Jurkat, Clone E6-1 (cell line): ENCODE measurements around the gene POU3F4. TPM values are rescaled to one million over a fixed set of nuclear protein-coding genes. Genes with fewer than 3 reads are reported as not detected.
A peak's percentile ranks its signal among the peaks of the same experiment; 100 is the strongest.

Source experiments
- DNase-seq: peaks from one replicate; pipeline ENCODE4 v3.0.0-alpha.2; 2011; ENCODE audit warnings: low read depth, low spot score
- H3K4me3 ChIP-seq: 2 replicates; pipeline ENCODE4 v1.5.1; 2011; ENCODE audit warnings: mild to moderate bottlenecking, low read length, control low read depth, moderate library complexity
- polyA plus RNA-seq: library from polyadenylated mRNA; unstranded; fragments of >200 nt; gene quantifications from one replicate; pipeline ENCODE4 v1.2.1, GENCODE V29; 2012; ENCODE audit warnings: missing spikeins; ENCODE audit not compliant: insufficient read length, insufficient read depth

The POU3F4 gene
- polyA plus RNA-seq, result not detected

- no peak within 1 kb of the TSS for H3K4me3 ChIP-seq
- DNase-seq, result no peak
Measured at GRCh38 chrX:83508006-83508405, at the start of gene POU3F4. Gene POU3F4, plus strand, starts transcription at chrX:83508290. Its CDS starts 35 bp downstream, at chrX:83508325.

GRCh38 chrX:83469551-83469950 is 38.5 kb upstream of the POU3F4 start:
- no peak overlapping the region for H3K4me3 ChIP-seq
- peak; percentile 14 for DNase-seq

GRCh38 chrX:83495898-83496297 is 12.2 kb upstream of the POU3F4 start:
- H3K4me3 ChIP-seq, result no peak overlapping the region
- DNase-seq, result no peak

- H3K4me3 ChIP-seq, result no peak overlapping the region
- no peak for DNase-seq
Measured at GRCh38 chrX:83501003-83501402, 7.1 kb upstream of the POU3F4 start.

GRCh38 chrX:83501530-83501929 is 6.6 kb upstream of the POU3F4 start:
- no peak overlapping the region for H3K4me3 ChIP-seq
- no peak for DNase-seq

GRCh38 chrX:83504721-83505479 is 3.2 kb upstream of the POU3F4 start:
- no peak overlapping the region for H3K4me3 ChIP-seq
- no peak for DNase-seq

- DNase-seq, result no peak
- no peak overlapping the region for H3K4me3 ChIP-seq
Measured at GRCh38 chrX:83508526-83509253, 600 bp downstream of the POU3F4 start.

- no peak for DNase-seq
- H3K4me3 ChIP-seq, result no peak overlapping the region
Measured at GRCh38 chrX:83509254-83509801, 1.2 kb downstream of the POU3F4 start.

- H3K4me3 ChIP-seq, result no peak overlapping the region
- no peak for DNase-seq
Measured at GRCh38 chrX:83510510-83511062, 2.5 kb downstream of the POU3F4 start.

GRCh38 chrX:83511208-83511607 is 3.1 kb downstream of the POU3F4 start:
- no peak overlapping the region for H3K4me3 ChIP-seq
- no peak for DNase-seq

GRCh38 chrX:83512111-83512510 is 4.0 kb downstream of the POU3F4 start:
- H3K4me3 ChIP-seq, result no peak overlapping the region
- DNase-seq, result no peak

GRCh38 chrX:83516597-83516996 is 8.5 kb downstream of the POU3F4 start:
- H3K4me3 ChIP-seq, result no peak overlapping the region
- DNase-seq, result no peak

GRCh38 chrX:83521905-83522304 is 13.8 kb downstream of the POU3F4 start:
- no peak overlapping the region for H3K4me3 ChIP-seq
- no peak for DNase-seq

GRCh38 chrX:83529950-83530349 is 21.9 kb downstream of the POU3F4 start:
- no peak for DNase-seq
- H3K4me3 ChIP-seq, result no peak overlapping the region

- DNase-seq, result no peak
- no peak overlapping the region for H3K4me3 ChIP-seq
Measured at GRCh38 chrX:83535417-83536196, 27.5 kb downstream of the POU3F4 start.
